CD4-positive, alpha-beta memory T cell (primary cell): ENCODE measurements around the gene KIF18B. TPM values are rescaled to one million over a fixed set of nuclear protein-coding genes. Genes with fewer than 3 reads are reported as not detected.

ENCODE experiments used
- CTCF ChIA-PET: fragments of 350-600 bp; sonication (Branson Sonifier 250); formaldehyde crosslinking; loops from one replicate; lab custom pipeline; 2021; ENCODE audit warnings: inconsistent platforms; ENCODE audit not compliant: partially characterized antibody; lab: Charles Lee
- POLR2A ChIA-PET: fragments of 350-600 bp; sonication (Branson Sonifier 250); formaldehyde crosslinking; loops from one replicate; lab custom pipeline; 2021; ENCODE audit not compliant: partially characterized antibody; lab: Charles Lee
- DNase-seq, 5 donors: peaks; one replicate each; pipeline versions ENCODE4 v3.0.0 to v3.0.0-alpha.2; 2020 to 2022; ENCODE audit warnings: mixed read lengths in 1 of 5
- H3K27ac ChIP-seq: one replicate; pipeline ENCODE4 v1.7.0; 2013; ENCODE audit warnings: low read depth, low read length
- H3K27me3 ChIP-seq: 2 replicates; pipeline ENCODE4 v1.7.0; 2013; ENCODE audit warnings: mild to moderate bottlenecking, low read length, moderate library complexity; ENCODE audit not compliant: insufficient read depth
- H3K36me3 ChIP-seq: 2 replicates; pipeline ENCODE4 v1.7.0; 2013; ENCODE audit warnings: mild to moderate bottlenecking, low read length, moderate library complexity; ENCODE audit not compliant: insufficient read depth
- H3K4me1 ChIP-seq: 2 replicates; pipeline ENCODE4 v1.7.0; 2013; ENCODE audit warnings: mild to moderate bottlenecking, low read length, moderate library complexity; ENCODE audit not compliant: insufficient read depth
- H3K4me3 ChIP-seq, 2 donors: one replicate each; pipeline ENCODE4 v1.7.0; 2013; ENCODE audit warnings: low read length in 2 of 2, mild to moderate bottlenecking in 1 of 2
- H3K9me3 ChIP-seq, 2 donors: one replicate each; pipeline ENCODE4 v1.7.0; 2013; ENCODE audit warnings: low read length in 2 of 2, control low read depth in 1 of 2; ENCODE audit not compliant: control insufficient read depth in 1 of 2
- H3K27ac Mint-ChIP-seq, 7 donors: one replicate each; pipeline ENCODE4 v1.8.0; 2020 to 2021; ENCODE audit warnings: mixed read lengths in 7 of 7, mild to moderate bottlenecking in 6 of 7, inconsistent platforms in 3 of 7, moderate library complexity in 3 of 7
- H3K27me3 Mint-ChIP-seq, 2 donors: one replicate each; pipeline ENCODE4 v1.8.0; 2020 to 2021; ENCODE audit warnings: mixed read lengths in 2 of 2
- H3K36me3 Mint-ChIP-seq, 2 donors: one replicate each; pipeline ENCODE4 v1.8.0; 2020 to 2021; ENCODE audit warnings: mixed read lengths in 2 of 2, inconsistent platforms in 1 of 2, mild to moderate bottlenecking in 1 of 2
- H3K4me1 Mint-ChIP-seq, 4 donors: one replicate each; pipeline ENCODE4 v1.8.0; 2020 to 2021; ENCODE audit warnings: mixed read lengths in 4 of 4, mild to moderate bottlenecking in 1 of 4
- H3K4me3 Mint-ChIP-seq, 8 donors: one replicate each; pipeline ENCODE4 v1.8.0; 2020 to 2021; ENCODE audit warnings: mixed read lengths in 8 of 8, mild to moderate bottlenecking in 7 of 8, moderate library complexity in 6 of 8, inconsistent platforms in 3 of 8
- H3K9me3 Mint-ChIP-seq, 8 donors: one replicate each; pipeline ENCODE4 v1.8.0; 2020 to 2021; ENCODE audit warnings: mixed read lengths in 8 of 8, mild to moderate bottlenecking in 5 of 8, inconsistent platforms in 3 of 8, moderate library complexity in 1 of 8
- intact Hi-C: fragments of 100-400 bp; cut with micrococcal nuclease; formaldehyde crosslinking; loops from one replicate; pipeline ENCODE4 v1.15.1; 2023
- polyA plus RNA-seq, 2 donors: library from polyadenylated mRNA; unstranded; fragments of 300-500 nt; fragmentation: Illumina TruSeq; gene quantifications; one replicate each; pipeline ENCODE4 v1.2.3, GENCODE V29; 2021
- total RNA-seq, 2 experiments: library from RNA; stranded (reverse); gene quantifications; one replicate each; pipeline ENCODE4 v1.2.3, GENCODE V29; 2021

KIF18B gene
- total and polyA plus RNA-seq, 4 experiments from 2014 or later: not detected

- Histone ChIP-seq H3K36me3 (no peaks in the 10 kb centered on the region), H3K4me3 (no peak overlapping the region), H3K4me1 (no peaks in the 10 kb centered on the region), H3K9me3 (no peaks in the 10 kb centered on the region), H3K27ac (no peak overlapping the region), H3K27me3 (no peaks in the 10 kb centered on the region)
- no peak for DNase-seq
- Mint-ChIP-seq H3K27me3 (peaks cover 15 to 26% of the 10 kb centered on the region in 2 donors), H3K4me3 (no peak overlapping the region), H3K9me3 (no peaks in the 10 kb centered on the region), H3K27ac (peak overlapping the region in 2 of 7 donors; percentile 44 to 67), H3K4me1 (peaks cover 9 to 17% (median 12%) of the 10 kb centered on the region in 4 donors), H3K36me3 (no peaks in the 10 kb centered on the region)
- CTCF ChIA-PET: interaction anchor here (1.6 kb wide), 1 partner anchor 106 kb away, joined by 3 read pairs; no protein-coding TSS in a partner anchor
- intact Hi-C loops: no loop called here
- POLR2A ChIA-PET: no interaction called here
Observed at GRCh38 chr17:44913676-44914075, 33.9 kb downstream of the KIF18B start.

GRCh38 chr17:44912763-44913544 lies 34.6 kb downstream of the KIF18B start:
- Mint-ChIP-seq H3K9me3 (no peaks in the 10 kb centered on the region), H3K36me3 (no peaks in the 10 kb centered on the region), H3K27me3 (peaks cover 15 to 27% of the 10 kb centered on the region in 2 donors), H3K4me3 (peak overlapping the region in 3 of 8 donors; percentile 37 to 68 (median 39)), H3K4me1 (peaks cover 9 to 17% (median 12%) of the 10 kb centered on the region in 4 donors), H3K27ac (peak overlapping the region in 2 of 7 donors; percentile 2 to 67)
- ChIA-PET CTCF (interaction anchor here (0.9 to 1.6 kb wide), 3 partner anchors 107 to 186 kb away, joined by 3 to 5 read pairs (median 3); no protein-coding TSS in a partner anchor), POLR2A (no interaction called here)
- no peak overlapping the region for H3K27ac ChIP-seq
- no peaks in the 10 kb centered on the region for H3K9me3 ChIP-seq
- no peaks in the 10 kb centered on the region for H3K27me3 ChIP-seq
- no peak for DNase-seq
- no peaks in the 10 kb centered on the region for H3K4me1 ChIP-seq
- H3K36me3 ChIP-seq: no peaks in the 10 kb centered on the region
- intact Hi-C loops: no loop called here
- no peak overlapping the region for H3K4me3 ChIP-seq

GRCh38 chr17:44911133-44912001 lies 36.2 kb downstream of the KIF18B start:
- no peaks in the 10 kb centered on the region for H3K27me3 ChIP-seq
- Mint-ChIP-seq H3K27ac (peak overlapping the region in 2 of 7 donors; percentile 18 to 73), H3K36me3 (no peaks in the 10 kb centered on the region), H3K9me3 (no peaks in the 10 kb centered on the region), H3K4me3 (peak overlapping the region; percentile 27 to 80 (median 61)), H3K27me3 (peaks cover 15 to 28% of the 10 kb centered on the region in 2 donors), H3K4me1 (peaks cover 9 to 17% (median 12%) of the 10 kb centered on the region in 4 donors)
- peak overlapping the region in 1 of 2 donors; percentile 32 for H3K4me3 ChIP-seq
- DNase-seq: peak; percentile 35 to 55 (median 43)
- no peaks in the 10 kb centered on the region for H3K36me3 ChIP-seq
- no peak overlapping the region for H3K27ac ChIP-seq
- CTCF ChIA-PET: interaction anchor here (1.1 to 2.2 kb wide), 7 partner anchors 9 to 188 kb away, joined by 3 to 9 read pairs (median 5); a partner anchor contains a TSS
- no peaks in the 10 kb centered on the region for H3K4me1 ChIP-seq
- H3K9me3 ChIP-seq: no peaks in the 10 kb centered on the region
- intact Hi-C loops: no loop called here
- POLR2A ChIA-PET: interaction anchor here (1.1 to 1.3 kb wide), 2 partner anchors 12 to 110 kb away, joined by 3 to 5 read pairs; a partner anchor contains a TSS

- DNase-seq: no peak
- H3K4me1 Mint-ChIP-seq: peaks cover 9 to 17% (median 12%) of the 10 kb centered on the region in 4 donors
- Histone ChIP-seq H3K4me1 (no peaks in the 10 kb centered on the region), H3K4me3 (no peak overlapping the region), H3K27ac (no peak overlapping the region), H3K27me3 (no peaks in the 10 kb centered on the region), H3K9me3 (no peaks in the 10 kb centered on the region), H3K36me3 (no peaks in the 10 kb centered on the region)
- peak overlapping the region in 2 of 7 donors; percentile 18 to 73 for H3K27ac Mint-ChIP-seq
- H3K9me3 Mint-ChIP-seq: no peaks in the 10 kb centered on the region
- CTCF ChIA-PET: interaction anchor here (1.1 to 2.2 kb wide), 7 partner anchors 8 to 189 kb away, joined by 3 to 9 read pairs (median 5); a partner anchor contains a TSS
- H3K36me3 Mint-ChIP-seq: no peaks in the 10 kb centered on the region
- POLR2A ChIA-PET: interaction anchor here (1.1 to 1.3 kb wide), 3 partner anchors 11 to 111 kb away, joined by 3 to 5 read pairs (median 3); a partner anchor contains a TSS
- peak overlapping the region in 6 of 8 donors; percentile 21 to 80 (median 61) for H3K4me3 Mint-ChIP-seq
- intact Hi-C loops: no loop called here
- H3K27me3 Mint-ChIP-seq: peaks cover 18 to 32% of the 10 kb centered on the region in 2 donors
Observed at GRCh38 chr17:44910231-44911106, 37.1 kb downstream of the KIF18B start.

GRCh38 chr17:44909681-44910144 lies 37.9 kb downstream of the KIF18B start:
- Mint-ChIP-seq H3K36me3 (no peaks in the 10 kb centered on the region), H3K4me1 (peaks cover 9 to 17% (median 12%) of the 10 kb centered on the region in 4 donors), H3K9me3 (no peaks in the 10 kb centered on the region), H3K27ac (no peak overlapping the region), H3K4me3 (no peak overlapping the region), H3K27me3 (peaks cover 18 to 36% of the 10 kb centered on the region in 2 donors)
- H3K4me3 ChIP-seq: no peak overlapping the region
- intact Hi-C loops: no loop called here
- no peak overlapping the region for H3K27ac ChIP-seq
- no peaks in the 10 kb centered on the region for H3K27me3 ChIP-seq
- DNase-seq: no peak
- H3K4me1 ChIP-seq: no peaks in the 10 kb centered on the region
- ChIA-PET CTCF (interaction anchor here (0.8 to 2.2 kb wide), 4 partner anchors 9 to 112 kb away, joined by 3 to 6 read pairs (median 4); no protein-coding TSS in a partner anchor), POLR2A (interaction anchor here (0.6 to 1.1 kb wide), 2 partner anchors 25 to 109 kb away, joined by 3 to 4 read pairs; no protein-coding TSS in a partner anchor)
- H3K9me3 ChIP-seq: no peaks in the 10 kb centered on the region
- no peaks in the 10 kb centered on the region for H3K36me3 ChIP-seq

- no peaks in the 10 kb centered on the region for H3K4me1 ChIP-seq
- H3K9me3 Mint-ChIP-seq: no peaks in the 10 kb centered on the region
- H3K4me1 Mint-ChIP-seq: peaks cover 9 to 17% (median 12%) of the 10 kb centered on the region in 4 donors
- H3K4me3 ChIP-seq: no peak overlapping the region
- DNase-seq: no peak
- intact Hi-C loops: no loop called here
- no peaks in the 10 kb centered on the region for H3K27me3 ChIP-seq
- no peaks in the 10 kb centered on the region for H3K36me3 Mint-ChIP-seq
- H3K9me3 ChIP-seq: no peaks in the 10 kb centered on the region
- CTCF ChIA-PET: interaction anchor here (0.8 to 1.7 kb wide), 2 partner anchors 9 to 96 kb away, joined by 4 read pairs; no protein-coding TSS in a partner anchor
- no peak overlapping the region for H3K27ac ChIP-seq
- H3K27me3 Mint-ChIP-seq: peaks cover 18 to 31% of the 10 kb centered on the region in 2 donors
- POLR2A ChIA-PET: interaction anchor here (0.6 kb wide), 1 partner anchor 24 kb away, joined by 4 read pairs; no protein-coding TSS in a partner anchor
- H3K36me3 ChIP-seq: no peaks in the 10 kb centered on the region
- peak overlapping the region in 1 of 8 donors; percentile 0 for H3K4me3 Mint-ChIP-seq
- H3K27ac Mint-ChIP-seq: no peak overlapping the region
Observed at GRCh38 chr17:44908761-44909326, 38.7 kb downstream of the KIF18B start.
